ENCODE data around the gene CHST8. TPM values are rescaled to one million over a fixed set of nuclear protein-coding genes. Genes with fewer than 3 reads are reported as not detected.

CHST8 gene
- total RNA-seq, 1 experiment from 2014 or later: 2.3 TPM

- DNase-seq (ENCODE audit: low spot score): no peak
- Histone ChIP-seq H3K27ac (ENCODE audit: low read depth, low read length, poor library complexity, severe bottlenecking) (no peak overlapping the region), H3K9me3 (ENCODE audit: low read depth, low read length, poor library complexity, severe bottlenecking) (no peaks in the 10 kb centered on the region), H3K4me3 (ENCODE audit: low read depth, low read length, poor library complexity, severe bottlenecking) (no peak overlapping the region), H3K4me1 (ENCODE audit: insufficient read depth, low read length, poor library complexity, severe bottlenecking) (no peaks in the 10 kb centered on the region), H3K36me3 (ENCODE audit: insufficient read depth, low read length, poor library complexity, severe bottlenecking) (no peaks in the 10 kb centered on the region), H3K27me3 (replicated peaks; ENCODE audit: insufficient read depth, low read depth, low read length, poor library complexity) (no peaks in the 10 kb centered on the region)
- ChIA-PET POLR2A (ENCODE audit: low non-redundant PET) (no interaction called here), CTCF (no interaction called here)
- no TSS peak for BruUV-seq (replicated peaks)
- no peak for TF ChIP-seq CTCF (conservative IDR thresholded peaks at IDR 0.05; ENCODE audit: low read depth, low read length)
- TF ChIP-seq EZH2 (IDR thresholded peaks at IDR 0.05; ENCODE audit: borderline replicate concordance, low read depth, low read length, poor library complexity, severe bottlenecking): no peak
- intact Hi-C loops (cut with micrococcal nuclease; ENCODE audit: unreplicated experiment): no loop called here
These were observed 28.0 kb downstream of the CHST8 start for GRCh38 chr19:33649627-33650305.

GRCh38 chr19:33653684-33654083 is 31.9 kb downstream of the CHST8 start:
- BruUV-seq (replicated peaks): no TSS peak
- no peaks in the 10 kb centered on the region for H3K4me1 ChIP-seq (ENCODE audit: insufficient read depth, low read length, poor library complexity, severe bottlenecking)
- no peaks in the 10 kb centered on the region for H3K9me3 ChIP-seq (ENCODE audit: low read depth, low read length, poor library complexity, severe bottlenecking)
- H3K36me3 ChIP-seq (ENCODE audit: insufficient read depth, low read length, poor library complexity, severe bottlenecking): no peaks in the 10 kb centered on the region
- no peak overlapping the region for H3K4me3 ChIP-seq (ENCODE audit: low read depth, low read length, poor library complexity, severe bottlenecking)
- no peak for DNase-seq (ENCODE audit: low spot score)
- CTCF ChIA-PET: no interaction called here
- TF ChIP-seq EZH2 (IDR thresholded peaks at IDR 0.05; ENCODE audit: borderline replicate concordance, low read depth, low read length, poor library complexity, severe bottlenecking) (no peak), CTCF (conservative IDR thresholded peaks at IDR 0.05; ENCODE audit: low read depth, low read length) (no peak)
- intact Hi-C loops (cut with micrococcal nuclease; ENCODE audit: unreplicated experiment): no loop called here
- POLR2A ChIA-PET (ENCODE audit: low non-redundant PET): no interaction called here
- no peaks in the 10 kb centered on the region for H3K27me3 ChIP-seq (replicated peaks; ENCODE audit: insufficient read depth, low read depth, low read length, poor library complexity)
- no peak overlapping the region for H3K27ac ChIP-seq (ENCODE audit: low read depth, low read length, poor library complexity, severe bottlenecking)

GRCh38 chr19:33654840-33655508 is 33.2 kb downstream of the CHST8 start:
- Histone ChIP-seq H3K27ac (ENCODE audit: low read depth, low read length, poor library complexity, severe bottlenecking) (no peak overlapping the region), H3K27me3 (replicated peaks; ENCODE audit: insufficient read depth, low read depth, low read length, poor library complexity) (no peaks in the 10 kb centered on the region), H3K4me3 (ENCODE audit: low read depth, low read length, poor library complexity, severe bottlenecking) (no peak overlapping the region), H3K4me1 (ENCODE audit: insufficient read depth, low read length, poor library complexity, severe bottlenecking) (no peaks in the 10 kb centered on the region), H3K9me3 (ENCODE audit: low read depth, low read length, poor library complexity, severe bottlenecking) (no peaks in the 10 kb centered on the region), H3K36me3 (ENCODE audit: insufficient read depth, low read length, poor library complexity, severe bottlenecking) (no peaks in the 10 kb centered on the region)
- DNase-seq (ENCODE audit: low spot score): no peak
- no TSS peak for BruUV-seq (replicated peaks)
- CTCF ChIA-PET: no interaction called here
- no peak for TF ChIP-seq CTCF (conservative IDR thresholded peaks at IDR 0.05; ENCODE audit: low read depth, low read length)
- intact Hi-C loops (cut with micrococcal nuclease; ENCODE audit: unreplicated experiment): no loop called here
- POLR2A ChIA-PET (ENCODE audit: low non-redundant PET): no interaction called here

All from A673 (cell line).